Measurements from ENCODE around the gene GPC5.

DNA sequence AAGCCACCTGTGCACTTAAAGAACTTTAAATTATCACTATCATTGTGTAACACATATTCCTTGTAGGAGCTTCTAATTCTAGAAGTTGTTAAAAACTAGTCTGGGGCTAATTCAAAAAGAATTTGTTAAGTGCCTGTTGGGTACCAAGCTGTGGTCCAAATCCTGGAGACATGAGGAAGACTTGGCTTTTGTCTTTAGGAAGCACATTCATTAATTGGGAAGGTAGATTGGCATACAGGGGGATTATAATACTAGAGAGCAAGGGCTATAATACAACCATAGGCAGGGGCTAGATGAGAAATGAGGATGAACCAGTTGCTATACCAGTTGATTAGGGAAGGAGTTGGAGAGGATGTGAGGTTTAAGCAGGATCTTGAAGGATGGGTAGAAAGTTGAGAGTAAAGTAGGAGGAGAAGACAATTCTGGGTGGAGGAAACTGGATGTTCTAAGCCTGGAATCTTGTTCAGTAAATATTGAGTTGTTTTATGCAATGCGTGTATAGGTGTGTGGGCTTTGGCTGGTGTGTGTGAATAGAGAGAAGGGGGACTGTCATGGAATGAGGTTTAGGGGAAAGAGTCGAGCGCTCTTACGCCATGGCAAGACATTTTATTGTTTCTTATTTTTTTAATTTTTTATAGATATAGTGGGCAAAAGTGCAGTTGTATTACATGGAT lies 350.1 kb downstream of the GPC5 start:
- TF ChIP-seq GABPA (IDR thresholded peaks at IDR 0.05; ENCODE audit: low read depth, low read length) (no peak), GABPA (CRISPR knock-in tag; IDR thresholded peaks at IDR 0.05; ENCODE audit: low read depth) (no peak), NFE2L2 (IDR thresholded peaks at IDR 0.05; ENCODE audit: low read length) (no peak), MED1 (CRISPR knock-in tag; IDR thresholded peaks at IDR 0.05) (no peak), CHD4 (IDR thresholded peaks at IDR 0.05; ENCODE audit: borderline replicate concordance, low read length) (no peak), TBL1XR1 (IDR thresholded peaks at IDR 0.05; ENCODE audit: borderline replicate concordance, low read length, partially characterized antibody) (no peak), RFX1 (IDR thresholded peaks at IDR 0.05) (no peak), MXI1 (IDR thresholded peaks at IDR 0.05; ENCODE audit: borderline replicate concordance, low read depth, low read length) (no peak)

Measured in HepG2 (cell line).